H7 (cell line): Measurements from ENCODE around the gene MTHFSD. TPM values are rescaled to one million over a fixed set of nuclear protein-coding genes. Genes with fewer than 3 reads are reported as not detected.

Experiments
- DNase-seq: peaks from one replicate; pipeline ENCODE4 v3.0.0; 2012
- H3K27me3 ChIP-seq: 2 replicates; pipeline ENCODE4 v1.6.0; 2011; ENCODE audit warnings: mild to moderate bottlenecking, low read length; ENCODE audit not compliant: control insufficient read depth, insufficient read depth
- H3K36me3 ChIP-seq: replicated peaks from 2 replicates; pipeline ENCODE4 v1.5.1; 2011; ENCODE audit warnings: low read length; ENCODE audit not compliant: control insufficient read depth, insufficient read depth
- H3K4me3 ChIP-seq: 2 replicates; pipeline ENCODE4 v1.5.1; 2011; ENCODE audit warnings: low read depth, mild to moderate bottlenecking, control low read depth, low read length, moderate library complexity; ENCODE audit not compliant: insufficient read depth
- total RNA-seq: library from RNA; depleted of rRNA; stranded (reverse); fragments of >200 nt; shearing (Covaris generic); gene quantifications from 2 replicates; pipeline ENCODE4 v1.2.3, GENCODE V29; 2014

The MTHFSD gene
- total RNA-seq, 1 experiment from 2014 or later: 15.3 TPM

DNA sequence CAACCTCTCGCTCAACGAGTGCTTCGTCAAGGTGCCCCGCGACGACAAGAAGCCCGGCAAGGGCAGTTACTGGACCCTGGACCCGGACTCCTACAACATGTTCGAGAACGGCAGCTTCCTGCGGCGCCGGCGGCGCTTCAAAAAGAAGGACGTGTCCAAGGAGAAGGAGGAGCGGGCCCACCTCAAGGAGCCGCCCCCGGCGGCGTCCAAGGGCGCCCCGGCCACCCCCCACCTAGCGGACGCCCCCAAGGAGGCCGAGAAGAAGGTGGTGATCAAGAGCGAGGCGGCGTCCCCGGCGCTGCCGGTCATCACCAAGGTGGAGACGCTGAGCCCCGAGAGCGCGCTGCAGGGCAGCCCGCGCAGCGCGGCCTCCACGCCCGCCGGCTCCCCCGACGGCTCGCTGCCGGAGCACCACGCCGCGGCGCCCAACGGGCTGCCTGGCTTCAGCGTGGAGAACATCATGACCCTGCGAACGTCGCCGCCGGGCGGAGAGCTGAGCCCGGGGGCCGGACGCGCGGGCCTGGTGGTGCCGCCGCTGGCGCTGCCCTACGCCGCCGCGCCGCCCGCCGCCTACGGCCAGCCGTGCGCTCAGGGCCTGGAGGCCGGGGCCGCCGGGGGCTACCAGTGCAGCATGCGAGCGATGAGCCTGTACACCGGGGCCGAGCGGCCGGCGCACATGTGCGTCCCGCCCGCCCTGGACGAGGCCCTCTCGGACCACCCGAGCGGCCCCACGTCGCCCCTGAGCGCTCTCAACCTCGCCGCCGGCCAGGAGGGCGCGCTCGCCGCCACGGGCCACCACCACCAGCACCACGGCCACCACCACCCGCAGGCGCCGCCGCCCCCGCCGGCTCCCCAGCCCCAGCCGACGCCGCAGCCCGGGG lies 12.9 kb upstream of the MTHFSD start:
- peak; percentile 84 for DNase-seq
- H3K4me3 ChIP-seq: peak overlapping the region; percentile 37

DNA sequence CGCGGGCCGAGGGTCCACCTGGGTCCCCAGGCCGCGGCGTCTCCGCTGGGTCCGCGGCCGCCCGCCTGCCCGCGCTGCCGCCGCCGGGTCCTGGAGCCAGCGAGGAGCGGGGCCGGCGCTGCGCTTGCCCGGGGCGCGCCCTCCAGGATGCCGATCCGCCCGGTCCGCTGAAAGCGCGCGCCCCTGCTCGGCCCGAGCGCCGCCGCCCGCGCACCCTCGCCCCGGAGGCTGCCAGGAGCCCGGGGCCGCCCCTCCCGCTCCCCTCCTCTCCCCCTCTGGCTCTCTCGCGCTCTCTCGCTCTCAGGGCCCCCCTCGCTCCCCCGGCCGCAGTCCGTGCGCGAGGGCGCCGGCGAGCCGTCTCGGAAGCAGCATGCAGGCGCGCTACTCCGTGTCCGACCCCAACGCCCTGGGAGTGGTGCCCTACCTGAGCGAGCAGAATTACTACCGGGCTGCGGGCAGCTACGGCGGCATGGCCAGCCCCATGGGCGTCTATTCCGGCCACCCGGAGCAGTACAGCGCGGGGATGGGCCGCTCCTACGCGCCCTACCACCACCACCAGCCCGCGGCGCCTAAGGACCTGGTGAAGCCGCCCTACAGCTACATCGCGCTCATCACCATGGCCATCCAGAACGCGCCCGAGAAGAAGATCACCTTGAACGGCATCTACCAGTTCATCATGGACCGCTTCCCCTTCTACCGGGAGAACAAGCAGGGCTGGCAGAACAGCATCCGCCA lies 12.1 kb upstream of the MTHFSD start:
- peak; percentile 89 for DNase-seq
- Histone ChIP-seq H3K36me3 (no peaks in the 10 kb centered on the region), H3K27me3 (peaks cover 82% of the 10 kb centered on the region), H3K4me3 (peak overlapping the region; percentile 37)

More for the DNA sequence above, 12.9 kb upstream of the MTHFSD start:
- H3K27me3 ChIP-seq: peaks cover 89% of the 10 kb centered on the region
- H3K36me3 ChIP-seq: no peaks in the 10 kb centered on the region

DNA sequence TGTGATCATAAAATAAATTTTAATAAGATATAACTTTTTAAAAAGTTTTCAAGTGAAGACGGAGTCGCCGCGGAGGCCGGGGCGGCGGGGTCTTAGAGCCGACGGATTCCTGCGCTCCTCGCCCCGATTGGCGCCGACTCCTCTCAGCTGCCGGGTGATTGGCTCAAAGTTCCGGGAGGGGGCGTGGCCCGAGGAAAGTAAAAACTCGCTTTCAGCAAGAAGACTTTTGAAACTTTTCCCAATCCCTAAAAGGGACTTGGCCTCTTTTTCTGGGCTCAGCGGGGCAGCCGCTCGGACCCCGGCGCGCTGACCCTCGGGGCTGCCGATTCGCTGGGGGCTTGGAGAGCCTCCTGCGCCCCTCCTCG lies 11.5 kb upstream of the MTHFSD start, which contains the start of gene FOXC2:
Gene FOXC2, plus strand, starts transcription at position 229 of the 365 bp plus-strand sequence. CDS start 507 bp downstream, outside the sequence.
- peak; percentile 96 for DNase-seq
- H3K36me3 ChIP-seq: no peaks in the 10 kb centered on the region
- H3K27me3 ChIP-seq: peaks cover 76% of the 10 kb centered on the region
- peak within 1 kb of the TSS; percentile 37 for H3K4me3 ChIP-seq

DNA sequence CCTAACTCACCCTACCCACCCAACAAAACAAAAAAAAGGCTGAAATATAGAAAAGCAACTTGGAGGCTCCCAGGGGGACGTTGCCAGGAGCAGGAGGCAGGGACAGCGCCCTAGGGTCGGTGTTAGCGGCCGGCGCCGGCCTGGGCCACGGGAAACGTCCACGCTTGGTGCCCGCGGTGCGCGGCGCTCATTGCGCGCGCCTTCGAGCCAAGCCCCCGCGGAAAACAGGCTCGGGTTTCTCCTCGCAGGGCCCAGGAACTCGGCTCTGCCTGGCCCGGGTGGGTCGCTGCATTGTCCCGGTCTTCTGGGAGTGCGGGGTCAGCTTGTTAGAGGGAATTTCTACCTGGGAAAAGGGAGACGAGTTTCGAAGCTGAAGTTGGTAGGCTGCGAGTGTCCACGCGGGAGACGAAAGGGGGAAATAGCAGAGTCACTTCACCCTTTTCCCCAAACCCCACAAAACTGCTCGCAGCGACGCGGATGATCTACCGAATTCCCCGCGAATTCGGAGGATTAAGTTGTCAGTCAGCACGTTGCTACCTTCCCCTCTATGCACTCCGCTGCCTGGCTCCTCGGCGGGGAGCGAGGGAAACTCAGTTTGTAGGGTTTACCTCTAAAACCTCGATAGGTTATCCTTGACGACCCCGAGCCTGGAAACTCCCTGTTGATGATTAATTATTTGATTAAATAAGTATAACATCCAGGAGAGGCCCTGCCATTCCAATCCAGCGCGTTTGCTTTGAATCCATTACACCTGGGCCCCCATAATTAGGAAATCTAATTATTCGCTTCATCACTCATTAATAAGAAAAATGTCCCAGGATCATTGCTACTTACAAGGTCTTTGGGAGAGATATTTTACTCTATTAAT lies 10.8 kb upstream of the MTHFSD start:
- DNase-seq: peak; percentile 72
- Histone ChIP-seq H3K27me3 (peaks cover 69% of the 10 kb centered on the region), H3K36me3 (no peaks in the 10 kb centered on the region), H3K4me3 (peak overlapping the region; percentile 10; the same call in 1 of the 2 replicates)

DNA sequence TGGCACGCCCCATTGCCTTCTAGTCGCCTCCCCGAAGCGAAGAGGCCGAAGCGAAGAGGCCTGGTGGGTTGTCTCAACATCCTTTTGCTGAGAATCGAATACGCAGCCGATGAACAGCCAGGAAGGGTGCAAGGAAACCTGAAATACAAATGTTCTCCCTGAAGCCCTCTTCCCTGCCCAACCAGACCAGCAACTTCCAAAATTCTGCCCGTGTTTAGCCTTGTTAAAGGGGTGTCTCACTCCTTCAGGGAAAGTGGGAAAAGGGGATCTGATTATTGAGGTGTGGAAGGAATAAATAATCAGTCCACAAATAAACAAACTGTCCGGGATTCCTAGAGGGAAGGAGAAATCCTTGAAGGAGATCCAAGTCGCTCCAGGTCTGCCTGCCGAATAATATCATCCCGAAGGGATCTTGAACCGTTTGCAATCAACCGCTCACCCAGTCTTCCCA lies 10.2 kb upstream of the MTHFSD start:
- peaks cover 62% of the 10 kb centered on the region for H3K27me3 ChIP-seq
- H3K4me3 ChIP-seq: no peak overlapping the region
- DNase-seq: no peak

DNA sequence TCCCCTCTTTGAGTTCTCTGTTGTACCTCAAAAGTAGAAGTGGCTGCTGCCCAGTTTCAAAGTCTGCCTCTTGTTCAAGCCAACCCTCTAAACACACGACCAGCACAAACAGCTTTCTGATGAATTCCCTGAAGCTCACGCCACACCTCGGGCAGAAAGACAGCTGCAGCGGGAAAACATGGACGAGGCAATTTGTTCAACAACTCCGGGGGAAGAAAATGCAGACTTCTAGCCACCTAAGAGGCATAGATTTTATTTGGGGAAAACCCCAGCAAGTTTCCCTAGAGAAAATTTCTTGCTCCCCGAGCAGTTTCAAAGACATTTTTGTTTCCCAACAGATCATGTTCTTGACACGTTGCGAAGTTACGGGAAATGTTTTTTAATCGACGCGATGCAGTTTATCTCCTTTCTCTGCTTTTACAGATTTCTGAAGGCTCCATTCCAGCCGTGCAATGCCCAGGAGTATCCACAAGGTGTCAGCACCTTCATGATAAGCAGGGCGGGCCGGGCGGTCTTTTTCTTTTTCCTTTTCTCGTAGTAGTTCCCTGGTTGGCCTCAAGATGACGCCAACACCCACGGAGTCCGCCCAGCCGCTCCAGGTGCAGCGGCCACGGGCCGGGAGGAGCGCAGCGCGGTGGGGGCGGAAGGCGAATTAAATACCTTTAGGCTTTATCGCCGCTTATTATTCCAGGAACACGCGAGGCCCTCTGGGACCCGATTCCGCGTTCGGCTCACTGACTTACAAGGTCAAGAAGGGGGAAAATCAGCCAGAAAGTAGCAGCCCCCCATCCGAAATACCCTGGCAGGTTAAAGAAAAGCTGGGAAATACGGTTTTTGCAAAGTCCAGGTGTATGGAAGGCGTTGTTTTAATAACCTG lies 8.7 kb upstream of the MTHFSD start:
- Histone ChIP-seq H3K4me3 (peak overlapping the region; percentile 22; the same call in 1 of the 2 replicates), H3K27me3 (peaks cover 47% of the 10 kb centered on the region), H3K36me3 (no peaks in the 10 kb centered on the region)
- DNase-seq: peak; percentile 92

More for the DNA sequence above, 10.2 kb upstream of the MTHFSD start:
- H3K36me3 ChIP-seq: no peaks in the 10 kb centered on the region

DNA sequence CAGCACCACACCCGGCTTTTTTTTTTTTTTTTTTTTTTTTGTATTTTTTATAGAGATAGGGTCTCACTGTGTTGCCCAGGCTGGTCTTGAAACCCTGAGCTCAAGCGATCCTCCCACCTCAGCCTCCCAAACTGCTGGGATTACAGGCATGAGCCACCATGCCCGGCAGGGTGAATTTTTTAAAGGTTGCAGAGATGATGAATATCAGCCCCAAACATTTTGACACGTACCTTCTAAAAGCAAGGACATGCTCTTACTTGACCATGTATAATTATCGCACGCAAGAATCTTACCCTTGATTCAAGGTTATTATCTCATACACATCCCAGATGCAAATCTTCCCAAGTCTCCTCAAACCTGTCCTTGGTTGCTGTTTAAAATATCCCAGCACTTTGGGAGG lies 7.3 kb upstream of the MTHFSD start:
- Histone ChIP-seq H3K27me3 (peaks cover 34% of the 10 kb centered on the region), H3K36me3 (no peaks in the 10 kb centered on the region), H3K4me3 (no peak overlapping the region)
- DNase-seq: no peak

DNA sequence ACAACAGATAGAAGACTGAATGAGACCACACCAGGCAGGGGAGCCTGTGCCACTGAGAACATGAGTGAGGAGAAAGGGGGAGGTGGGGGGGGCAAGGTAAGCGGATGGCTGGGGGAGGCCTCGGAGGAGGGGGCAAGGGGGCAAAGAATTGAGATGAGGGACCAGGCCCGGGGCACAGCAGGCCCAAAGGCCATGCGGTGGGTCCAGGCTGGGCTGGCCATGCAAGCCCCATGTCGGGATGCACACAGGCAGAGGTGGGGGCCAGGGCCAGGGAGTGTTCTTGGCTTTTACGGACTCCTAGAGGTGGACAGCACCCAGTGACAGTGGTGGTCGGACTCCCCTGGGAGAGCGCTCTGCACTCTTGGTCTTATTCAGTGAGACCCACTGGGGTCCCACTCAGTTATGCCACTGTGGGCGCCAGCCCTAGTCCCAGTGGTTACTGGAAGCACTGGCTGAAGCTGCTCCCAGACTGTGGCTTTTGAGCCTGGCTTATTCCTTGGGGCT lies 4.8 kb upstream of the MTHFSD start:
- DNase-seq: no peak
- H3K36me3 ChIP-seq: no peaks in the 10 kb centered on the region
- H3K4me3 ChIP-seq: no peak overlapping the region
- peaks cover 13% of the 10 kb centered on the region for H3K27me3 ChIP-seq

DNA sequence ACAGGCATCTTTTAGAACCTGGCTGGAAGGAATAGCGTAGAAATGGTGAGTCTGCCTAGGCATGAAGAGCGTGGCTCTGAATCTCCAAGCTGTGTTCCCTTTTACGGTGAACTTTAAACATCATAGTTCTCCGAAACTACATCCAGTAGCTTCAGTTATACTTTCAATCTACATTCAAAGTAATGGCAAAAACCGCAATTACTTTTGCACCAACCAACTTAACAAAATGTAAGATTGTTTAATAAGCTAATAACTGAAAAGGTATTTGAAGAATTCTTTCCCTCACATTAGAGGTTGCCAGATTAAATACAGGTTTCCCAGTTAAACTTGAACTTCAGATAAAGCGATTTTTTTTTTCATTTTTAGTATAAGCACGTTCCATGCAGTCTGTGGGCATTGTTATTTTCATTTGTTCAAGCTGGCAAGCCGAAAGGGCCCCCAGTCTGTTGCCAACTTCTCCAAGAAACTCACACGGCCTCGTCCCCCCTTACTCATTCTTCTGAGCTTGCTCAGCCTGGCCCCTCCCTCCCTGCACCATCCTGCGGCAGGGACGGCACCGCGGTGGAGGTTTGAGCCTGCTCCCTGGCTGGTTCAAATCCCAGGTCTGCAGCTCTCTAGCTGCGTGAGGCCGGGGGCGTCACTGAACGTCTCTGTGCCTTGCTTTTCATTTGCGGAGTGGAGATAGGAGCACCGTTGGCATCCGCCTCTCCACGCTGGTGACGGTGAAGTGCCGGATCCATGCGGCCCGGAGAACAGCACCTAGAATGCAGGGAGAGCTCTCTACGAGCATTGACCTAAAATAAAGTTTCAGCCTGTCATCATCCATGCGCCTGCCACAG lies 3.5 kb upstream of the MTHFSD start:
- no peak overlapping the region for H3K4me3 ChIP-seq
- DNase-seq: no peak
- H3K36me3 ChIP-seq: no peaks in the 10 kb centered on the region
- peaks cover 3% of the 10 kb centered on the region; the same call in 1 of the 2 replicates for H3K27me3 ChIP-seq

DNA sequence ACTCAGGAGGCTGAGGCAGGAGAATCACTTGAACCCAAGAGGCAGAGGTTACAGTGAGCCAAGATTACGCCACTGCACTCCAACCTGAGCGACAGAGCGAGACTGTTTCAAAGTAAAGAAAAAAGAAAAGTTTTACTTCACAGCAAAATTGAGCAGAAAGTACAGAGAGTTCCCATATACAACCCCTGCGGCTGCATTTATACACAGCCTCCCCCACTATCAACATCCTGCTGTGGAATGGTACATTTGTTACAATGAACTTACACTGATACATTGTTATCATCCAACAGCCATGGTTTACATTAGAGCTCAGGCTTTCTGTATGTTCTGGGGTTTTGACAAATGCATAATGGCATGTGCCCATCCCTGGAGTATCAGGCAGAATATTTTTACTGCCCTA lies 2.6 kb upstream of the MTHFSD start:
- no peaks in the 10 kb centered on the region for H3K36me3 ChIP-seq
- DNase-seq: no peak
- H3K4me3 ChIP-seq: no peak overlapping the region
- no peaks in the 10 kb centered on the region for H3K27me3 ChIP-seq

DNA sequence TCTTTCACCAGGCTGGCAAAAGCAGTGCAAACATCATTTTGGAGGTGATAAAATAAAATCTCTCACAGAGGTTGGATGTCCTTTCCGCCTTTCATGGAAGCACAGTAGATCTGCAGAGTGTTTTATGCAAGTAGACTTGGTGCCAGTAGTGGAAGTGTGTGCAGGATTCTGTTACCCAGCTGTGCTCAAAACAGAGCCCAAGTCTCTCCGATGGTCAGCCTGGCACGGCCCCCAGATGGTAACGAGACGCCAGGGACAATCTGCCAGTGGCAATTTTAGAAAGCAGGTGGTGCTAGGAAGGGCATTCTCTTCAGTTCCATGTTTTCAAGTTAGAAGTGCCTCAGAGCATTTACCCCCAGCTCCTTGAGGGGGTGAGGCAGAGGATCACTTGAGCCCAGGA lies 1.5 kb upstream of the MTHFSD start:
- Histone ChIP-seq H3K27me3 (no peaks in the 10 kb centered on the region), H3K4me3 (no peak overlapping the region), H3K36me3 (no peaks in the 10 kb centered on the region)
- no peak for DNase-seq

DNA sequence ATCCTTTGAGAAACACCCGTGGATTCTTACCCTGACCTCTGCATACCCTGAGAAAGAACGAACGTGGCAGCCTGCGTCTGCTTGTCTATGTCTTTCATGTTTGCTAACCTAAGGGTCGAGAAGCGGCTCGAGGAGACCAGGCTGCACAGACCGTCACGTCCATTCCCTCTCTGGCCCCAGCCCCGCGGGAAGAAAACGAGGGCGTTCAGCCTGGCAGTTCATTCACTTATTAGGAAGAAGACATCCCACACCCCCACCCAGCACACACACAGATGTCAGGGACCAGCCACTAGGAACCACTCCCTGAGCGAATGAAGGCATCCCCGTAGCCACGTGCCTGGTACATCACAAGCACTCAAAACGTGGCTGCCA lies 655 bp upstream of the MTHFSD start:
- peak overlapping the region; percentile 70 for H3K4me3 ChIP-seq
- no peak for DNase-seq
- H3K36me3 ChIP-seq: no peaks in the 10 kb centered on the region
- H3K27me3 ChIP-seq: no peaks in the 10 kb centered on the region

DNA sequence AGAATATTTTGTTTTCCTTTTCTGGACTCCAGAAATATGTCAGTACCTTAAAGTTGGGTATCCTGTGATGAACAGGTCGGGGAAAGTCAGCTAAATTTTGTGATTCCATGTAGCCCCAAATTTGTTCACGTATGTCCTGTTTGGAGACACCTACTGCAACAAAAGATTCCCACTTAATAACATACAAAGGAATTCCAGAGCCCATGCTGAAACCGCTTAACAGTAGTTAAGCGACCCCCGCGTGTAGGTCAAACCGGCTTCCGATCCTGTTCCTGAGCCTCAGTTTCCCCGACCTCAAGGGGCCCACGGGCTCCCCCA lies 477 bp downstream of the MTHFSD start:
- peak overlapping the region; percentile 70 for H3K4me3 ChIP-seq
- no peak for DNase-seq

More for the DNA sequence above, 477 bp downstream of the MTHFSD start:
- H3K36me3 ChIP-seq: no peaks in the 10 kb centered on the region
- H3K27me3 ChIP-seq: no peaks in the 10 kb centered on the region
